Fibroblast of mammary gland (primary cell): ENCODE measurements around the gene BBX.
A peak's percentile ranks its signal among the peaks of the same experiment; 100 is the strongest.

Experiments
- DNase-seq: peaks from one replicate; pipeline ENCODE4 v3.0.0-alpha.2; 2010; ENCODE audit warnings: low read depth
- H3K4me3 ChIP-seq: 2 replicates; pipeline ENCODE4 v1.5.1; 2011; ENCODE audit warnings: low read depth, mild to moderate bottlenecking, low read length, moderate library complexity; ENCODE audit not compliant: control insufficient read depth
- CTCF ChIP-seq: conservative IDR thresholded peaks from 2 replicates; pipeline ENCODE4 v1.5.1; 2011; ENCODE audit warnings: low read depth, low read length, inconsistent platforms; ENCODE audit not compliant: control insufficient read depth, insufficient read depth

The BBX gene

GRCh38 chr3:107740992-107741896 lies 218.5 kb downstream of the BBX start:
- peak; percentile 54 for DNase-seq
- peak; percentile 55 for TF ChIP-seq CTCF
- H3K4me3 ChIP-seq = no peak overlapping the region

GRCh38 chr3:107745354-107745753 lies 222.6 kb downstream of the BBX start:
- H3K4me3 ChIP-seq = no peak overlapping the region
- no peak for DNase-seq
- no peak for TF ChIP-seq CTCF

DNA sequence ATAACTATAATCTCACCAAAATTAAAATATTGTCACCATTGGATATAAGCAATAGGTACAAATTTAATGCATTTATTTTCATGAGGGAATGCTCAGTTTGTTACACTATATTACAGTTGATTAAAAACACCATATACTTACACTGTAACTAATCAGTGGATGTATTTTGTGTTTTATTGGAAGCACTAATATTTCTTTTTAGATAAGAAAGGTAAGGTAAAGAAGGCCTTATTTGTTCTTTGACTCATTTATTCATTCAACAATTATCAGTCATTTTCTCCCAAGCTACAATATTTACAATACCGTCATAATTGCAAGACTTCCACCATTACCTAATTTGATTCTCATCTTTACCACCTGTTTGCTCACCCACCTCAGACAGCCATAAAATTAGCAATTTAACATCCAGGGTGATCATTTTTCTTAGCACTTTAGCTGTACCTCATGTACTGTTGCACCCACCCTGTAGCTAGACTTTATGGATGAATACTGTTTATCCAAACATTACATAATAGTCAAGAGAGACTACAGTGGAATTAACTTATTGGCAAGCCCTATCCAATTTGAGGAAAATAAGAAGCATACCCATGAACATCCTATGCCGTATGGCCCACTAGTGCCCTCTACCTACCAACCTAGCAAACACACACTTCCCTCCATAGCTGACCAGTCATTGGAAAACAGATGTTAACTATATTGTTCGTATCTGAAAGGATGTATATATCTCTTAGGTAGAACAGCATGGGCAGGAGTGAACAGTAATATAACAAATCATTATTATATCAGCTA lies 229.6 kb downstream of the BBX start:
- peak; percentile 75 for TF ChIP-seq CTCF
- no peak overlapping the region for H3K4me3 ChIP-seq
- DNase-seq = peak; percentile 57

DNA sequence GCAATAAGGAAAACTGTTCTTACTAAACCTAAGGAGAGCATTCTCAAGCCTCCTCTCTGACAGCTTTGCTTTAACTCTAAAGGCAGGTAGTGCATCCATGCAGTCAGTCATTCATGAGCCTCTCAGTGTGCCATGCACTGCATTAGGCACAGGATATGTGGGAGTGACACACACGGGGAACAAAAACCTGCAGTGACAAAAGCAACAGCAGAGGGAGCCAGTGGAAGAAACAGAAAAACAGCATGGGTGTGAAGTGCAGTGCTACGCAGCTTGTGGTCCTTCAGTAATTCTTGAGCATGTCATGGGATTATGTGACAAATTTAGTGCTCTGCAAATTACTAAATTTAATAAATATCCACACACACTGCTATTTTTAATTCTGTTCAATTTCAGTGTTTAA lies 230.7 kb downstream of the BBX start:
- no peak overlapping the region for H3K4me3 ChIP-seq
- DNase-seq = peak; percentile 53
- peak; percentile 68 for TF ChIP-seq CTCF

DNA sequence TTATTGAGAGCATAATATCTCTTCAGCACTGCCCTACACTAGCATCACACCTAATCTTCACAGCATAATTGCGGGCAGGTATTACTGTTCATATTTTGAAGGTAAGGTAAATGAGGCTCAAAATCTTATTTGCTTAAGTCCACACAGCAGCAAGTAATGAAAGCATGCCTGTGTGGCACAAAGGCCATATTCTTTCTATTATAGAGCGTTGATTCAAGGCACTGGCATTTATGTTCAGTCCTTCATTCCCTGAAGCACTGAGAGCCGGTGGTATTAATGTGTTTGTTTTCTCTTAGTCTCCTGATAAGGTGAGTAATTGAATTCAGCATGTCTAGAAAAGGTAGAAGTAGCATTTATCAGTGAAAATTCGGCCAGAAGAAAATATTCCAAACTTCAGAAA lies 231.2 kb downstream of the BBX start:
- H3K4me3 ChIP-seq = no peak overlapping the region
- no peak for TF ChIP-seq CTCF
- DNase-seq = no peak

GRCh38 chr3:107756649-107757048 lies 233.9 kb downstream of the BBX start:
- TF ChIP-seq CTCF = no peak
- no peak overlapping the region for H3K4me3 ChIP-seq
- peak; percentile 6 for DNase-seq
